GM23338 (cell line): Measurements from ENCODE around the gene RPS6KA5. TPM values are rescaled to one million over a fixed set of nuclear protein-coding genes. Genes with fewer than 3 reads are reported as not detected.

Source experiments
- ATAC-seq: fragments of 200-7000 bp; cut with Tn5 transposase; 3 replicates; pipeline ENCODE4 v1.9.1; 2020
- DNase-seq: peaks from one replicate; pipeline ENCODE4 v3.0.0-alpha.2; 2015; ENCODE audit warnings: low spot score
- H2AFZ ChIP-seq: fragments of 200-600 bp; sonication (generic); 2 replicates; pipeline ENCODE4 v1.8.0; 2016; ENCODE audit warnings: antibody characterized with exemption, mild to moderate bottlenecking, moderate library complexity
- H3F3A ChIP-seq: fragments of 200-600 bp; sonication (generic); replicated peaks from 2 replicates; pipeline ENCODE4 v1.8.0; 2017; ENCODE audit warnings: antibody characterized with exemption, mixed run types, low read depth
- H3K27ac ChIP-seq: fragments of 200-600 bp; sonication (generic); 2 replicates; pipeline ENCODE4 v1.6.1; 2016; ENCODE audit warnings: low read depth
- H3K27me3 ChIP-seq: fragments of 200-600 bp; sonication (generic); 2 replicates; pipeline ENCODE4 v1.8.0; 2016; ENCODE audit warnings: mild to moderate bottlenecking, mixed run types, moderate library complexity; ENCODE audit not compliant: insufficient read depth
- H3K36me3 ChIP-seq: fragments of 200-600 bp; sonication (generic); 2 replicates; pipeline ENCODE4 v1.8.0; 2016; ENCODE audit warnings: mild to moderate bottlenecking; ENCODE audit not compliant: insufficient read depth
- H3K4me1 ChIP-seq: fragments of 200-600 bp; sonication (generic); 2 replicates; pipeline ENCODE4 v1.8.0; 2016; ENCODE audit warnings: mild to moderate bottlenecking, moderate library complexity; ENCODE audit not compliant: insufficient read depth
- H3K4me2 ChIP-seq: fragments of 200-600 bp; sonication (generic); 2 replicates; pipeline ENCODE4 v1.7.1; 2017; ENCODE audit warnings: mixed run types
- H3K4me3 ChIP-seq: fragments of 200-600 bp; sonication (generic); 2 replicates; pipeline ENCODE4 v1.6.1; 2016; ENCODE audit warnings: mixed run types
- H3K79me2 ChIP-seq: fragments of 200-600 bp; sonication (generic); replicated peaks from 2 replicates; pipeline ENCODE4 v1.8.0; 2017; ENCODE audit warnings: mild to moderate bottlenecking; ENCODE audit not compliant: insufficient read depth
- H3K9me2 ChIP-seq: fragments of 200-600 bp; sonication (generic); 2 replicates; pipeline ENCODE4 v1.8.0; 2017; ENCODE audit not compliant: insufficient read depth
- H4K20me1 ChIP-seq: fragments of 200-600 bp; sonication (generic); replicated peaks from 2 replicates; pipeline ENCODE4 v1.8.0; 2017; ENCODE audit warnings: mild to moderate bottlenecking; ENCODE audit not compliant: insufficient read depth
- H3K27ac Mint-ChIP-seq: 2 replicates; pipeline ENCODE4 v1.8.0; 2020; ENCODE audit warnings: inconsistent platforms, mild to moderate bottlenecking, moderate library complexity, mixed read lengths
- H3K27me3 Mint-ChIP-seq: 3 replicates; pipeline ENCODE4 v1.8.0; 2022; ENCODE audit warnings: low read depth, mild to moderate bottlenecking, moderate library complexity, mixed read lengths, inconsistent platforms; ENCODE audit not compliant: insufficient read depth, poor library complexity
- H3K36me3 Mint-ChIP-seq: 3 replicates; pipeline ENCODE4 v1.8.0; 2021; ENCODE audit warnings: low read depth, mild to moderate bottlenecking, inconsistent platforms, moderate library complexity, mixed read lengths
- H3K4me1 Mint-ChIP-seq: 3 replicates; pipeline ENCODE4 v1.8.0; 2020; ENCODE audit warnings: mild to moderate bottlenecking, inconsistent platforms, mixed read lengths
- H3K4me3 Mint-ChIP-seq: 3 replicates; pipeline ENCODE4 v1.8.0; 2021; ENCODE audit warnings: moderate library complexity, mild to moderate bottlenecking, inconsistent platforms, mixed read lengths
- H3K9me3 Mint-ChIP-seq: 3 replicates; pipeline ENCODE4 v1.8.0; 2020; ENCODE audit warnings: moderate library complexity, mild to moderate bottlenecking, inconsistent platforms, mixed read lengths
- CREB1 ChIP-seq: fragments of 250-450 bp; sonication (Bioruptor Pico); IDR thresholded peaks from 2 replicates; pipeline ENCODE4 v1.5.0; 2020; ENCODE audit warnings: low read depth, mild to moderate bottlenecking, moderate library complexity
- CTCF ChIP-seq, 2 experiments: fragments of 200-600 bp in 1 of 2; sonication (generic) in 1 of 2; conservative IDR thresholded peaks; 2 replicates each; pipeline versions ENCODE4 v1.5.1 to v1.6.1; 2016 to 2017; ENCODE audit warnings: antibody characterized with exemption in 2 of 2, low read depth in 2 of 2, mild to moderate bottlenecking in 2 of 2, moderate library complexity in 1 of 2
- ETS1 ChIP-seq: IDR thresholded peaks from 2 replicates; pipeline ENCODE4 v1.6.1; 2016; ENCODE audit warnings: antibody characterized with exemption
- EZH2 ChIP-seq: fragments of 200-600 bp; sonication (generic); IDR thresholded peaks from one replicate; pipeline ENCODE4 v1.8.0; 2017; ENCODE audit warnings: antibody characterized with exemption, mild to moderate bottlenecking, low read depth; ENCODE audit not compliant: unreplicated experiment
- EZH2phosphoT487 ChIP-seq: fragments of 200-600 bp; sonication (generic); IDR thresholded peaks from one replicate; pipeline ENCODE4 v1.8.1; 2018; ENCODE audit warnings: antibody characterized with exemption; ENCODE audit not compliant: unreplicated experiment
- JUNB ChIP-seq: IDR thresholded peaks from one replicate; pipeline ENCODE4 v1.6.1; 2016; ENCODE audit warnings: antibody characterized with exemption; ENCODE audit not compliant: unreplicated experiment
- NANOG ChIP-seq: IDR thresholded peaks from 2 replicates; pipeline ENCODE4 v1.6.1; 2016; ENCODE audit warnings: antibody characterized with exemption, borderline replicate concordance
- POLR2AphosphoS5 ChIP-seq: IDR thresholded peaks from 2 replicates; pipeline ENCODE4 v1.6.1; 2016; ENCODE audit warnings: antibody characterized with exemption, low read depth
- STAT1 ChIP-seq: IDR thresholded peaks from one replicate; pipeline ENCODE4 v1.6.1; 2016; ENCODE audit warnings: antibody characterized with exemption; ENCODE audit not compliant: unreplicated experiment
- ZNF114 ChIP-seq: fragments of 250-450 bp; sonication (Bioruptor Pico); IDR thresholded peaks from 2 replicates; pipeline ENCODE4 v1.5.0; 2020; ENCODE audit warnings: mild to moderate bottlenecking, moderate library complexity
- ZNF331 ChIP-seq: fragments of 250-450 bp; sonication (Bioruptor Pico); IDR thresholded peaks from 2 replicates; pipeline ENCODE4 v1.5.0; 2020; ENCODE audit warnings: low read depth, mild to moderate bottlenecking, moderate library complexity
- polyA plus RNA-seq: library from polyadenylated mRNA; unstranded; fragments of >200 nt; fragmentation: Nextera tagmentation; extraction: Ambion mirVana; gene quantifications from 2 replicates; pipeline ENCODE4 v1.2.1, GENCODE V29; 2016
- total RNA-seq: library from RNA; depleted of rRNA; stranded (reverse); fragments of >200 nt; shearing (Covaris generic); gene quantifications from 2 replicates; pipeline ENCODE4 v1.2.3, GENCODE V29; 2014
- TF ChIP-seq, protein P1 (sequence below): fragments of 250-450 bp; sonication (Bioruptor Pico); IDR thresholded peaks from 2 replicates; pipeline ENCODE4 v1.5.0; 2020; ENCODE audit warnings: mild to moderate bottlenecking, moderate library complexity
- TF ChIP-seq, protein P2 (sequence below): IDR thresholded peaks from one replicate; pipeline ENCODE4 v1.6.1; 2018; ENCODE audit warnings: antibody characterized with exemption; ENCODE audit not compliant: unreplicated experiment

RPS6KA5 gene
- total and polyA plus RNA-seq, 2 experiments from 2014 or later = 2.1 to 2.4 TPM

- H3K27me3 ChIP-seq = no peaks in the 10 kb centered on the region
- no peak overlapping the region for H2AFZ ChIP-seq
- Mint-ChIP-seq H3K4me1 (no peaks in the 10 kb centered on the region), H3K27ac (no peak overlapping the region), H3K36me3 (no peaks in the 10 kb centered on the region), H3K9me3 (no peaks in the 10 kb centered on the region), H3K4me3 (no peak overlapping the region), H3K27me3 (no peaks in the 10 kb centered on the region)
- H3K4me2 ChIP-seq = no peak overlapping the region
- H4K20me1 ChIP-seq = no peaks in the 10 kb centered on the region
- no peak for TF ChIP-seq ETS1
- no peak for TF ChIP-seq EZH2
- no peak for TF ChIP-seq JUNB
- TF ChIP-seq STAT1 = no peak
- TF ChIP-seq NANOG = no peak
- no peak for TF ChIP-seq CREB1 (CRISPR knock-in tag)
- TF ChIP-seq, protein P1, sequence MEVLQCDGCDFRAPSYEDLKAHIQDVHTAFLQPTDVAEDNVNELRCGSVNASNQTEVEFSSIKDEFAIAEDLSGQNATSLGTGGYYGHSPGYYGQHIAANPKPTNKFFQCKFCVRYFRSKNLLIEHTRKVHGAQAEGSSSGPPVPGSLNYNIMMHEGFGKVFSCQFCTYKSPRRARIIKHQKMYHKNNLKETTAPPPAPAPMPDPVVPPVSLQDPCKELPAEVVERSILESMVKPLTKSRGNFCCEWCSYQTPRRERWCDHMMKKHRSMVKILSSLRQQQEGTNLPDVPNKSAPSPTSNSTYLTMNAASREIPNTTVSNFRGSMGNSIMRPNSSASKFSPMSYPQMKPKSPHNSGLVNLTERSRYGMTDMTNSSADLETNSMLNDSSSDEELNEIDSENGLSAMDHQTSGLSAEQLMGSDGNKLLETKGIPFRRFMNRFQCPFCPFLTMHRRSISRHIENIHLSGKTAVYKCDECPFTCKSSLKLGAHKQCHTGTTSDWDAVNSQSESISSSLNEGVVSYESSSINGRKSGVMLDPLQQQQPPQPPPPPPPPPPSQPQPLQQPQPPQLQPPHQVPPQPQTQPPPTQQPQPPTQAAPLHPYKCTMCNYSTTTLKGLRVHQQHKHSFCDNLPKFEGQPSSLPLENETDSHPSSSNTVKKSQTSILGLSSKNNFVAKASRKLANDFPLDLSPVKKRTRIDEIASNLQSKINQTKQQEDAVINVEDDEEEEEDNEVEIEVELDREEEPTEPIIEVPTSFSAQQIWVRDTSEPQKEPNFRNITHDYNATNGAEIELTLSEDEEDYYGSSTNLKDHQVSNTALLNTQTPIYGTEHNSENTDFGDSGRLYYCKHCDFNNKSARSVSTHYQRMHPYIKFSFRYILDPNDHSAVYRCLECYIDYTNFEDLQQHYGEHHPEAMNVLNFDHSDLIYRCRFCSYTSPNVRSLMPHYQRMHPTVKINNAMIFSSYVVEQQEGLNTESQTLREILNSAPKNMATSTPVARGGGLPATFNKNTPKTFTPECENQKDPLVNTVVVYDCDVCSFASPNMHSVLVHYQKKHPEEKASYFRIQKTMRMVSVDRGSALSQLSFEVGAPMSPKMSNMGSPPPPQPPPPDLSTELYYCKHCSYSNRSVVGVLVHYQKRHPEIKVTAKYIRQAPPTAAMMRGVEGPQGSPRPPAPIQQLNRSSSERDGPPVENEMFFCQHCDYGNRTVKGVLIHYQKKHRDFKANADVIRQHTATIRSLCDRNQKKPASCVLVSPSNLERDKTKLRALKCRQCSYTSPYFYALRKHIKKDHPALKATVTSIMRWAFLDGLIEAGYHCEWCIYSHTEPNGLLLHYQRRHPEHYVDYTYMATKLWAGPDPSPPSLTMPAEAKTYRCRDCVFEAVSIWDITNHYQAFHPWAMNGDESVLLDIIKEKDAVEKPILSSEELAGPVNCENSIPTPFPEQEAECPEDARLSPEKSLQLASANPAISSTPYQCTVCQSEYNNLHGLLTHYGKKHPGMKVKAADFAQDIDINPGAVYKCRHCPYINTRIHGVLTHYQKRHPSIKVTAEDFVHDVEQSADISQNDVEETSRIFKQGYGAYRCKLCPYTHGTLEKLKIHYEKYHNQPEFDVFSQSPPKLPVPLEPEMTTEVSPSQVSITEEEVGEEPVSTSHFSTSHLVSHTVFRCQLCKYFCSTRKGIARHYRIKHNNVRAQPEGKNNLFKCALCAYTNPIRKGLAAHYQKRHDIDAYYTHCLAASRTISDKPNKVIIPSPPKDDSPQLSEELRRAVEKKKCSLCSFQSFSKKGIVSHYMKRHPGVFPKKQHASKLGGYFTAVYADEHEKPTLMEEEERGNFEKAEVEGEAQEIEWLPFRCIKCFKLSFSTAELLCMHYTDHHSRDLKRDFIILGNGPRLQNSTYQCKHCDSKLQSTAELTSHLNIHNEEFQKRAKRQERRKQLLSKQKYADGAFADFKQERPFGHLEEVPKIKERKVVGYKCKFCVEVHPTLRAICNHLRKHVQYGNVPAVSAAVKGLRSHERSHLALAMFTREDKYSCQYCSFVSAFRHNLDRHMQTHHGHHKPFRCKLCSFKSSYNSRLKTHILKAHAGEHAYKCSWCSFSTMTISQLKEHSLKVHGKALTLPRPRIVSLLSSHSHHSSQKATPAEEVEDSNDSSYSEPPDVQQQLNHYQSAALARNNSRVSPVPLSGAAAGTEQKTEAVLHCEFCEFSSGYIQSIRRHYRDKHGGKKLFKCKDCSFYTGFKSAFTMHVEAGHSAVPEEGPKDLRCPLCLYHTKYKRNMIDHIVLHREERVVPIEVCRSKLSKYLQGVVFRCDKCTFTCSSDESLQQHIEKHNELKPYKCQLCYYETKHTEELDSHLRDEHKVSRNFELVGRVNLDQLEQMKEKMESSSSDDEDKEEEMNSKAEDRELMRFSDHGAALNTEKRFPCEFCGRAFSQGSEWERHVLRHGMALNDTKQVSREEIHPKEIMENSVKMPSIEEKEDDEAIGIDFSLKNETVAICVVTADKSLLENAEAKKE (CRISPR knock-in tag) = no peak
- no peak for TF ChIP-seq EZH2phosphoT487
- no peak for TF ChIP-seq CTCF (conservative IDR thresholded peaks at IDR 0.05; ENCODE audit: low read depth in 2 of 2)
- TF ChIP-seq, protein P2, sequence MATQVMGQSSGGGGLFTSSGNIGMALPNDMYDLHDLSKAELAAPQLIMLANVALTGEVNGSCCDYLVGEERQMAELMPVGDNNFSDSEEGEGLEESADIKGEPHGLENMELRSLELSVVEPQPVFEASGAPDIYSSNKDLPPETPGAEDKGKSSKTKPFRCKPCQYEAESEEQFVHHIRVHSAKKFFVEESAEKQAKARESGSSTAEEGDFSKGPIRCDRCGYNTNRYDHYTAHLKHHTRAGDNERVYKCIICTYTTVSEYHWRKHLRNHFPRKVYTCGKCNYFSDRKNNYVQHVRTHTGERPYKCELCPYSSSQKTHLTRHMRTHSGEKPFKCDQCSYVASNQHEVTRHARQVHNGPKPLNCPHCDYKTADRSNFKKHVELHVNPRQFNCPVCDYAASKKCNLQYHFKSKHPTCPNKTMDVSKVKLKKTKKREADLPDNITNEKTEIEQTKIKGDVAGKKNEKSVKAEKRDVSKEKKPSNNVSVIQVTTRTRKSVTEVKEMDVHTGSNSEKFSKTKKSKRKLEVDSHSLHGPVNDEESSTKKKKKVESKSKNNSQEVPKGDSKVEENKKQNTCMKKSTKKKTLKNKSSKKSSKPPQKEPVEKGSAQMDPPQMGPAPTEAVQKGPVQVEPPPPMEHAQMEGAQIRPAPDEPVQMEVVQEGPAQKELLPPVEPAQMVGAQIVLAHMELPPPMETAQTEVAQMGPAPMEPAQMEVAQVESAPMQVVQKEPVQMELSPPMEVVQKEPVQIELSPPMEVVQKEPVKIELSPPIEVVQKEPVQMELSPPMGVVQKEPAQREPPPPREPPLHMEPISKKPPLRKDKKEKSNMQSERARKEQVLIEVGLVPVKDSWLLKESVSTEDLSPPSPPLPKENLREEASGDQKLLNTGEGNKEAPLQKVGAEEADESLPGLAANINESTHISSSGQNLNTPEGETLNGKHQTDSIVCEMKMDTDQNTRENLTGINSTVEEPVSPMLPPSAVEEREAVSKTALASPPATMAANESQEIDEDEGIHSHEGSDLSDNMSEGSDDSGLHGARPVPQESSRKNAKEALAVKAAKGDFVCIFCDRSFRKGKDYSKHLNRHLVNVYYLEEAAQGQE = no peak
- TF ChIP-seq ZNF114 (CRISPR knock-in tag) = no peak
- no peak for TF ChIP-seq POLR2AphosphoS5
- TF ChIP-seq ZNF331 (CRISPR knock-in tag) = no peak
- no peak overlapping the region for H3K4me3 ChIP-seq
- ATAC-seq = no peak
- H3F3A ChIP-seq = no peaks in the 10 kb centered on the region
- H3K9me2 ChIP-seq = no peaks in the 10 kb centered on the region
- H3K79me2 ChIP-seq = no peaks in the 10 kb centered on the region
- H3K4me1 ChIP-seq = no peaks in the 10 kb centered on the region
- H3K36me3 ChIP-seq = no peaks in the 10 kb centered on the region
- no peak for DNase-seq
- no peak overlapping the region for H3K27ac ChIP-seq
Observed at GRCh38 chr14:90965765-90966164, 94.7 kb downstream of the RPS6KA5 start.
